Measurements from ENCODE around the gene ME1. TPM values are rescaled to one million over a fixed set of nuclear protein-coding genes. Genes with fewer than 3 reads are reported as not detected.
"Not testable (repeated sequence)": the region's sequence is repeated elsewhere in the genome, so short reads cannot be mapped to it uniquely, and the experiment has no call there.

ME1 gene
- total RNA-seq, 2 experiments from 2014 or later = 0.50 to 0.88 TPM

DNA sequence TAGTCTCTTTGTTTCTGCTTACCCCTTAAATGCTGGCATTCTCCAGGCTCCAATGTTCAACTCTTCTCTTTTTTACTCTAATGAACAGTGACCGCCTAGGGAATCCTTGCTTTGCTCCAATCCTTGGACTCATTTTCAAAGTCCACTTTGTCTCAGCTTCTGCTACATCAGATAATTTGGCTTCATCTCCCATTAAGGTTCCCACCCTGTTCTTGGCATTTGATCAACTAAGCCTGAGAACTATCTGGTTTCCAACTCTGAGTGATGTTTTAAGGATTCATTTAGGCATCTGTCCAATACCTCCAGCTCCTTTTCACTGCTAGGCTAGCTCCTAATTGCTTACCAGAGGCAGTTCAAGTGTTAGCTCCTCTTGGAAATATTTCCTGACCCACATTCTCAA is 64.9 kb downstream of the ME1 start:
- POLR2A ChIA-PET = no interaction called here
- DNase-seq = no peak
- Mint-ChIP-seq H3K9me3 (no peaks in the 10 kb centered on the region), H3K27ac (no peak overlapping the region), H3K4me3 (no peak overlapping the region), H3K36me3 (no peaks in the 10 kb centered on the region), H3K4me1 (no peaks in the 10 kb centered on the region), H3K27me3 (no peaks in the 10 kb centered on the region)
- no peak for ATAC-seq (ENCODE audit: low read depth)

DNA sequence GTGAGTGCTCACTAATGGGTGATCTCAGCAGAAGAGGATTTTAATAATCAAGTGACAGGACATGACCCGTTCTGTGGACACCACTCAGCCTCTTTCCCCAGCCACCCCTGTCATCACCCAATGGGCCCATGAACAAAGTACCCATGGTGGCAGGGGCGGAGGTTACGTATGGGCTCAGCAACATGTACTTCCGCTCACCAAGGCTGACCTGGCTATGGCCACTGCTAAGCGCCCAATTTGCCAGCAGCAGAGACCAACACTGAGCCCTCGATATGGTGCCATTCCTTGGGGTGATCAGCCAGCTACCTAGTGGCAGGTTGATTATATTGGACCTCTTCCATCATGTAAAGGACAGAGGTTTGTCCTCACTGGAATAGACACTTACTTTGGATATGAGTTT is 68.5 kb downstream of the ME1 start:
- H3K4me3 Mint-ChIP-seq; H3K9me3 Mint-ChIP-seq; H3K36me3 Mint-ChIP-seq; ATAC-seq (ENCODE audit: low read depth); H3K27me3 Mint-ChIP-seq; POLR2A ChIA-PET; DNase-seq; H3K27ac Mint-ChIP-seq; H3K4me1 Mint-ChIP-seq: not testable (repeated sequence)

DNA sequence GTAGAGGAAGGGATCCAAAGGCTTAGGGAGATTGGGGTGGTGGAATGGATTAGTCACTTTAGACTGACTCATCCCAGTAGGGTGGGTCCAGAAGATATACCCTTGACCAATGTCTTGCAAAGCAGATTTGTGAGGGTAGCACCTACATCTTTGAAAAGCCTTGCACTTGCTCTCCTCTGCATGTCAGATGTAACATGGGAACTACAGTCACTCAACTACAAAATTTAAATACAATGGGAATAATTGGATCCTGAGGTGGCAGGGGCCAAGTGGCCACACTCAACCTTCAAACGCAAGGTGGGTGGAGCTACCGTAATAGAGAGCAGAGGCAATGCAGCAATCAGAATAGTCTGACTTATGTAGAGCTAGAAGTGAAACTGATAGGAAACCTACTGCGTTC is 71.2 kb downstream of the ME1 start:
- Mint-ChIP-seq H3K27me3 (no peaks in the 10 kb centered on the region), H3K4me3 (no peak overlapping the region), H3K27ac (no peak overlapping the region), H3K9me3 (no peaks in the 10 kb centered on the region), H3K36me3 (no peaks in the 10 kb centered on the region), H3K4me1 (no peaks in the 10 kb centered on the region)
- POLR2A ChIA-PET = no interaction called here
- ATAC-seq (ENCODE audit: low read depth) = no peak
- no peak for DNase-seq

DNA sequence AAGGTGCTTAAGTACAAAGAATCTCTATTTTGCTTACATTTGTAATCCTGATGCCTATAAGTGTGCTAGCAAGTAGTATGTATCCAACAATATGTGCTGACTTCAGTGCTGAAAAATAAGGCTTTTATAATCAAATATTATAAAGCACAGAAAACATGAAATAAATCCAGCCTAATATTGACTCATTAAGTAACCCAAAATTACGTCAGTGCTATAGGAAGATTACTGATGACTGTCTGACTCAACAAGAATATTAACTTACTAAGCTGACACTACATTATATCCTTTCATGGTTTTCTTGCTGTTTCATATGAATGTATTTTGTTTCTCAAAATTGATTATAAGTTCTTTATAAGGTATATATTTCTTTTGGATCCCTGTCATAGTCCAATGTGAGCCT is 76.1 kb downstream of the ME1 start:
- POLR2A ChIA-PET = no interaction called here
- ATAC-seq (ENCODE audit: low read depth) (no peak), DNase-seq (no peak)
- Mint-ChIP-seq H3K27me3 (no peaks in the 10 kb centered on the region), H3K9me3 (no peaks in the 10 kb centered on the region), H3K4me3 (no peak overlapping the region), H3K36me3 (no peaks in the 10 kb centered on the region), H3K4me1 (no peaks in the 10 kb centered on the region), H3K27ac (no peak overlapping the region)

DNA sequence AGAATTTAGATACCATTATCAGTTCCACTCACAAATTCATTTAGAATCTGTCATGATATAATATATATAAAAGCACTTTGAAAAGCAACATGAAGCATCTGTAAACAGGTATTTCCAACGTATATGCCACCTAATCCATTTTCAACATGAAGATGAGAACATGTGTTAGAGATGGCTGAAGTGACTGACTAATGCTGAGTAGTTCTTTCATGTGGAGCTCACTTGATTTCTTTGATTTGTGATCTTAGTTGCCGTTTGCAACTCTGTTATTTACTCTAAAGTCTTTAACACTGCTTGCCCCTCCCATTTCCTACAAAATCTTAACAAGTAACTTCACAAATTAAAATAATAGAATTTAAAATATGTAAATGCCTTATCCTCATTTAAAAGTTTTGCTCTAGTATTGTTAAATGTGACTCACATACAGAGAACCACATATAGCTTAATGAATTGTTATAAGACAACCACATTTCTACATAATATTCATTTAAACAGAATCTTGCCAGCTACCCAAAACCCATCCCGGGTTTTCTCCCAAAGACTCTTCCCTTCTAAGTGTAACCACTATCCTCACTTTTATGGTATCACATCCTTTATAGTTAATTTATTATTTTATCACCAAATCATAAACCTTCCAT is 78.3 kb downstream of the ME1 start:
- Mint-ChIP-seq H3K9me3 (no peaks in the 10 kb centered on the region), H3K27me3 (peaks cover 2% of the 10 kb centered on the region), H3K36me3 (no peaks in the 10 kb centered on the region), H3K27ac (no peak overlapping the region), H3K4me3 (no peak overlapping the region), H3K4me1 (no peaks in the 10 kb centered on the region)
- DNase-seq (no peak), ATAC-seq (ENCODE audit: low read depth) (no peak)
- POLR2A ChIA-PET = no interaction called here

DNA sequence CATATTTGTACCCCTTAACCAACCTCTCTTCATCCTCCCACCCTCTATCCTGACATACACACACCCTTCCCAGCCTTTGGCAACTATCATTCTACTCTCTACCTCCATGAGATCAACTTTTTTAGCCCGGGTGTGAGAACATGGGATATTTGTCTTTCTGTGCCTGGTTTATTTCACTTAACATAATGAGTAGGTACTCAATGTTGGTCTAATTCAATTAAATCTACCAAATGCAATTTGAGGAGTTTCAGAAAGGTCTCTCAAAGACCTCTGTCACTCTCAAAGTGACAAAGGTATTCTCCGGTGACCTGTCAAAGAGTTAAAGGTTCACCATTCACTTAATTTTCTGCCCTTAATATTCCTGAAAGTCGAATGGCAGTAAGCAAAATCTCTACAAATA is 87.7 kb downstream of the ME1 start:
- ATAC-seq (ENCODE audit: low read depth) = no peak
- no peaks in the 10 kb centered on the region for H3K36me3 Mint-ChIP-seq

DNA sequence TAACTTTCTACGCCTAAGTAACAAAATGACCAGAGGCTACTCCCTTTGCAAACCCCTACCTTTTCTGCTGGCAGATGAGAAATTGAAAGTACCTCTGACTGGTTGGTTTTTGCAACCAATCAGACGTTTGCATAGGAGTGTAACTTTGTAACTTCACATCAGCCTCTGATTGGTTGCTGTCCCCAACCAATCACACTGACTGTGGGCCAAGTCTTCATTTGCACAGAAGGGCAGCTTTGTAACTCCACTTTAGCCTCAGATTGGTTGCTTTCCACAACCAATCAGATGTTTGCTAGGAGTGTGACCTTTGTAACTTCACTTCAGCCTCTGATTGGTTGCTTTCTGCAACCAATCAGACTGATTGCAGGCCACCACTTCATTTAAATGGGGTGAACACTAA is 89.1 kb downstream of the ME1 start:
- H3K36me3 Mint-ChIP-seq = no peaks in the 10 kb centered on the region
- no peaks in the 10 kb centered on the region for H3K27me3 Mint-ChIP-seq
- H3K4me3 Mint-ChIP-seq = no peak overlapping the region
- no peak for ATAC-seq (ENCODE audit: low read depth)
- no peaks in the 10 kb centered on the region for H3K9me3 Mint-ChIP-seq
- H3K4me1 Mint-ChIP-seq = no peaks in the 10 kb centered on the region
- no peak overlapping the region for H3K27ac Mint-ChIP-seq
- DNase-seq = no peak
- POLR2A ChIA-PET = no interaction called here

More for the DNA sequence above, 87.7 kb downstream of the ME1 start:
- DNase-seq = no peak
- POLR2A ChIA-PET = no interaction called here
- Mint-ChIP-seq H3K27ac (no peak overlapping the region), H3K4me3 (no peak overlapping the region), H3K4me1 (no peaks in the 10 kb centered on the region), H3K27me3 (no peaks in the 10 kb centered on the region), H3K9me3 (no peaks in the 10 kb centered on the region)

DNA sequence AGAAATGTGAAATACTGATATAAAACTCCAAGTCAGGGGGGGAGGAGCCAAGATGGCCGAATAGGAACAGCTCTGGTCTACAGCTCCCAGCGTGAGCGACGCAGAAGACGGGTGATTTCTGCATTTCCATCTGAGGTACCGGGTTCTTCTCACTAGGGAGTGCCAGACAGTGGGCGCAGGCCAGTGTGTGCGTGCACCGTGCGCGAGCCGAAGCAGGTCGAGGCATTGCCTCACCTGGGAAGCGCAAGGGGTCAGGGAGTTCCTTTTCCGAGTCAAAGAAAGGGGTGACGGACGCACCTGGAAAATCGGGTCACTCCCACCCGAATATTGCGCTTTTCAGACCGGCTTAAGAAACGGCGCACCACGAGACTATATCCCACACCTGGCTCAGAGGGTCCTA is 96.9 kb downstream of the ME1 start:
- H3K36me3 Mint-ChIP-seq; DNase-seq; H3K9me3 Mint-ChIP-seq; H3K27me3 Mint-ChIP-seq; ATAC-seq (ENCODE audit: low read depth); H3K27ac Mint-ChIP-seq; H3K4me1 Mint-ChIP-seq; POLR2A ChIA-PET; H3K4me3 Mint-ChIP-seq: not testable (repeated sequence)

DNA sequence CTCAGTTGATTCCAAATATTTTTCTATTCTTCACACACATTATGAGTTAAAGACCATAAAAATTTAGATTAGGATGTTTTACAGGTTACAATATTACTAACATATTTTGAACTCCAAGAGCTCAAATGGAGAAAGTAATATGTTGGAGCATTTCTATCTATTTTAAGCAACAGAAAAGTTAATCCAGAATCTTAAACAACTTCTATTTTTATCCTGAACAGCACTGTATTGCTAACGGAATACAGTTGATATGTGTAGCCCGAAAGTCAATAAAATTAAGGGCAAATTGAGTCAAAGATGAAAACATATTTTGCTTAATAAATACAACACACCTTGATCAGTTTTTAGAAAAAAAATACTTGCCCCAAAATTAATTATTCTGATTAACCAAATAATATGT is 97.4 kb downstream of the ME1 start:
- DNase-seq = no peak
- H3K27me3 Mint-ChIP-seq = no peaks in the 10 kb centered on the region

DNA sequence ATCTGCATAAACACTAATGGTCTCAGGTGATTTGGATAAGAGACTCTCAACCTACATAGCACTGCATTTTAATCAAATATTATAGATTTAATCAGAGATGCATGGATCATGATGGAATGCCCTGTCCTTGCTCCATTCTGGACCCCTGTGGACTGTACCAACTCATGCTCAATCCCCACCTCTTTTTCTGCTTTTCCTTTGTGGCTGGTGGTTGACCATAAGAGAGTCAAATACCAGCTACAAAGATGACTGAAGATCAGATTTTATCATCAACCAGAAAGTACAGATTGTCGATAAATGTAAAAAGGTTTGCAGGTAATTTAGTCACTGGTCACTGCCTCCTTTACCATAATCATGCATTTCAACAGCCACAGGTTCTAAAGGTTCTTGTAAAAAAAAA is 116.2 kb downstream of the ME1 start:
- no peak for DNase-seq
- peaks cover 2% of the 10 kb centered on the region for H3K9me3 Mint-ChIP-seq
- H3K4me3 Mint-ChIP-seq = no peak overlapping the region
- H3K36me3 Mint-ChIP-seq = no peaks in the 10 kb centered on the region
- peaks cover 14% of the 10 kb centered on the region for H3K27me3 Mint-ChIP-seq
- H3K4me1 Mint-ChIP-seq = peaks cover 5% of the 10 kb centered on the region
- no peak overlapping the region for H3K27ac Mint-ChIP-seq
- POLR2A ChIA-PET = no interaction called here
- no peak for ATAC-seq (ENCODE audit: low read depth)

More for the DNA sequence above, 97.4 kb downstream of the ME1 start:
- H3K9me3 Mint-ChIP-seq = peaks cover 1% of the 10 kb centered on the region
- H3K4me1 Mint-ChIP-seq = no peaks in the 10 kb centered on the region
- POLR2A ChIA-PET = no interaction called here
- ATAC-seq (ENCODE audit: low read depth) = no peak
- H3K36me3 Mint-ChIP-seq = no peaks in the 10 kb centered on the region
- H3K27ac Mint-ChIP-seq = no peak overlapping the region
- H3K4me3 Mint-ChIP-seq = no peak overlapping the region

DNA sequence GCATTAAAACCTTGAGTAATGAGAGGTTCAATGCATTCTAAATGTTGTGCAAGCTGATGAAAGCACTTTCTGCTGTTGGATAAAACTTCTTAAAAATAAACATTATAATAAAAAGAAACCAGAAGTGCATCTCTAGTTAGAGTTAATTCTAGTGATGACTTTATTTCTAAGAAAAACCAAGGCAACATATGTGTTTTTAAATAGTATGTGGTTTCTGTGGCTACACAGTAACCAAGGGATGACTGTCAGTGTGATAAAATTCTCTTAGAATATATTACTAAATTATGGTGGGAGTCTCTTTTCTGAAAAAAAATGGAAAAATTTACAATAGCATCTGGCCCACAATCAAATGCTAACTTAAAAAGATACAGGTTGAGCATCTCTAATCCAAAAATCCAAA is 117.0 kb downstream of the ME1 start:
- Mint-ChIP-seq H3K9me3 (peaks cover 2% of the 10 kb centered on the region), H3K36me3 (no peaks in the 10 kb centered on the region), H3K4me3 (no peak overlapping the region), H3K27ac (no peak overlapping the region), H3K4me1 (peaks cover 5% of the 10 kb centered on the region), H3K27me3 (peaks cover 14% of the 10 kb centered on the region)
- DNase-seq = no peak
- POLR2A ChIA-PET = no interaction called here
- no peak for ATAC-seq (ENCODE audit: low read depth)

DNA sequence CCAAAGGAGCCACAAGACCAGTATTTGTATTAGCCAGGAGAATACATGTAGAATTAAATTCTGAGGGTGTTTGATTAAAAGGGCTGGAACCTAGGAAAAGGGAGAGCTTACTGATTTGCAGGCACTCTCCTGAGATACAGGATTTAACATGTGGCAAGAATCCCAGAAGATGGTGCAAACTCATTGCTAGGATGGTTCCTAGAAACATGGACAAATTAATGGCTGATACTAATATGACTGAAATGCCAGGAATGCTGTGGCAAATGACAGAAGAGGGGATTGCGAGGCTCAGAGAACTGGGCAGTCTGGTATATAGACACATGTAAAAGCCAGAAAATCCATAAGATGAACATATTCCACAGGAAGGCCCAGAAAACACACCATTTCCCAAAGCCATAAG is 119.6 kb downstream of the ME1 start:
- H3K36me3 Mint-ChIP-seq = no peaks in the 10 kb centered on the region
- DNase-seq (no peak), ATAC-seq (ENCODE audit: low read depth) (no peak)
- no peak overlapping the region for H3K27ac Mint-ChIP-seq
- peaks cover 7% of the 10 kb centered on the region for H3K4me1 Mint-ChIP-seq
- POLR2A ChIA-PET = no interaction called here
- no peak overlapping the region for H3K4me3 Mint-ChIP-seq
- H3K27me3 Mint-ChIP-seq = peaks cover 13% of the 10 kb centered on the region
- peaks cover 2% of the 10 kb centered on the region for H3K9me3 Mint-ChIP-seq

DNA sequence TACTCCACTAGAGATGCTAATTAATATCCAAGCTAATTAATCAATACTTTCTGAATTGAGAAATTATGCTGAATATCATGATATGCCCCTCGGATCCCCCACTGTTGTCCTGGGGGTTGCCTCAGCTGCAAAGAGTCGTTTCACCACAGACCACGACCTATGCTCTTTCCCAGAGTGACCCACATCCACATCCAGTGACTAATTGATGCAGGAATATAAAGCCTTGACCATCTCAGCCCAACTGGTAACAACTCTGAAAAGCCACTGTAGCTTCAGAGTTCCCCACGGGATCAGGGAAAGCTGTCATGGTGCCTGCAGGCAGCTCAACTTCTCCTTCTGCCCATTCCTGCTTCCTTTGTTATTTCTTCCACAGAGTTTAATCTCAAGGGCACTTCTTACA is 120.8 kb downstream of the ME1 start:
- Mint-ChIP-seq H3K27me3 (peaks cover 15% of the 10 kb centered on the region), H3K4me1 (peaks cover 7% of the 10 kb centered on the region), H3K9me3 (peaks cover 2% of the 10 kb centered on the region), H3K4me3 (no peak overlapping the region), H3K27ac (no peak overlapping the region), H3K36me3 (no peaks in the 10 kb centered on the region)
- POLR2A ChIA-PET = no interaction called here
- DNase-seq = no peak
- ATAC-seq (ENCODE audit: low read depth) = no peak

DNA sequence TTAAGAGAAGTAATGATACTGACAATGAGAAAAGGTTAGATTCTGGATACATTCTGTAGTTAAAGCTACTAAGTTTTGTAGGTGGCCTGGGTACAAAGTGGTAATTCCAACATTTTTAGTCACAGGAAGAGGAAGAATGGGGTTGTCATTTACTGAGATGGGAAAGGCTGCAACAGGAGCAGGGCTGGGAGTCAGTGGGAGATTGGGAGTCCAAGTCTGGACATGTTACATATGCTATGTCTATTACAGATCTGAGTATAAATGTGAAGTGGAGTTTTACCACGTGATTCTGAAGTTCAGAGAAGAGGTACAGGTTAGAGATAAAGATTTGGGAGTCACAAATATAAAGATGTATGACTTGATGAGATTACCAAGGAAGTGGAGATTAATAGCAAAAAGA is 121.5 kb downstream of the ME1 start:
- Mint-ChIP-seq H3K4me1 (peaks cover 4% of the 10 kb centered on the region), H3K27ac (no peak overlapping the region), H3K27me3 (peaks cover 15% of the 10 kb centered on the region), H3K9me3 (peaks cover 2% of the 10 kb centered on the region), H3K36me3 (no peaks in the 10 kb centered on the region), H3K4me3 (no peak overlapping the region)
- DNase-seq = no peak
- POLR2A ChIA-PET = no interaction called here
- ATAC-seq (ENCODE audit: low read depth) = no peak

DNA sequence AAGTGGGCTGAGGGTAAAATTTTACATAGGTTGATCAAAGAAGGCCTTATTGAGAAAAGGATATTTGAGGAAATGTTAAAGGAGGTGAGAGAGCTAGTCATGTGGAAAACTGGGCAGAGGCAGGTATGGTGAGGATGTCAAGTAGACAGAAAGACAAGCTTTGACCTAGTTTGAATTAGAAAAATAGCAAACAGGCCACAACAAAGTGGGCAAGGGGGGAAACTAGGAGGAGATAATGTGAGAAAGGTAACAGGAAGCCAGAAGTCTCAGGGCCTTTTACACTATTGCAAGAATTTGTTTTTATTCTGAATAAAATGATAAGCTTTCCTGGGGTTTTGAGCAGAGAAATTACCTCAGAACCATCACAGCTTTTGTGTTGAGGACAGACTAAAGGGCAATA is 122.0 kb downstream of the ME1 start:
- POLR2A ChIA-PET = no interaction called here
- Mint-ChIP-seq H3K4me3 (no peak overlapping the region), H3K4me1 (peaks cover 2% of the 10 kb centered on the region), H3K27ac (no peak overlapping the region), H3K36me3 (no peaks in the 10 kb centered on the region), H3K9me3 (peaks cover 2% of the 10 kb centered on the region), H3K27me3 (peaks cover 15% of the 10 kb centered on the region)
- no peak for ATAC-seq (ENCODE audit: low read depth)
- no peak for DNase-seq
